ENCODE measurements around the gene GNPTG. TPM values are rescaled to one million over a fixed set of nuclear protein-coding genes. Genes with fewer than 3 reads are reported as not detected.

Gene GNPTG
- total and polyA plus RNA-seq, 9 of the 15 experiments (the other 6 are each of a cell fraction or from before 2014, with no cell fraction given): 0.69 to 33.3 (median 13.6) TPM

DNA sequence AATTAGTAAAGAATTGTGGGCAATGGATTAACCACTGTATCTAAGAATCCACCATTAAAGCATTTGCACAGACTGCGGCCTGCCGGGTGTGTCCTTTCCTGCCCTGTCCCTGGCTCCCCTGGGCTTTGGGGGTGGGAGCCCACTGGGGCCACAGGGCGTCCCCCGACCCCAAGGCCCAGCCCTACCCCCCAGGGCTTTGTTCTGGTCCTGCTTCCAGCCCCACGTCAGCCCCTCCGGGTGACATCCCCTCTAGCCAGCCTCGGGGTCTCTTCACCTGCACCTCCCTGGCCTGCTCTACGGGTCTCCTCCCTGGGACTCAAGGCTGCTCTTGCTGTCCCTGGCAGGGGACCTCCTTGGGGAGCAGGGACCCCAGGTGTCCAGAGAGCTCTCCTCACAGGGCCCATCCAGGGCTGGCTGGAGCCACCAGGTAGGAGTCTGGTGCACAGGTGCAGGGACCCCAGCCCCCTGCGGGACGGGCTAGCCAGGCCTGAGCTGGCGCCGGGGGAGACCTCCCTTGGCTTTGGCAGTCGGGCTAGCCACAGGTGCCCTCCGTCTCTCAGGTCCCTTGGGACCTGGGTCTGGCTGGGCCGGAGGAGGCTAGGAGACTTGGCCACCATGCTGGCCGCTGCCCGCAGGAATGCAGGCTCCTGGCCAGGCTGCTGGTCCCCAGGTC, 24.6 kb upstream of the GNPTG start:
- no peak overlapping the region for H2AFZ ChIP-seq (ENCODE audit: low read depth, low read length)
- in situ Hi-C loops (cut with MboI): no loop called here
- H3K79me2 ChIP-seq (ENCODE audit: control insufficient read depth, insufficient read depth, low read length): no peaks in the 10 kb centered on the region
- H3K4me1 ChIP-seq (replicated peaks in 1 of 2; ENCODE audit: control insufficient read depth in 2 of 2, insufficient read depth in 2 of 2, low read length in 2 of 2): peaks cover 9 to 52% of the 10 kb centered on the region in 2 experiments
- H4K20me1 ChIP-seq (replicated peaks; ENCODE audit: control insufficient read depth, insufficient read depth, low read length): no peaks in the 10 kb centered on the region
- no peak overlapping the region; a peak in 1 of 4 replicates for H3K9ac ChIP-seq (ENCODE audit: insufficient read depth in 1 of 2, low read depth in 2 of 2, low read length in 2 of 2)
- 73% methylated on average over 8 of the region's 17 CpGs for WGBS (ENCODE audit: insufficient coverage, low coverage, missing lambda C conversion rate)
- H3K4me3 ChIP-seq: no peak overlapping the region
- ChIA-PET CTCF (ENCODE audit: low intra/inter-chr PET ratio) (no interaction called here), POLR2A (interaction anchor here (0.6 to 1.7 kb wide), 6 partner anchors 9 to 216 kb away, joined by 3 to 8 read pairs (median 5); no protein-coding TSS in a partner anchor)
- TF ChIP-seq POLR2G (IDR thresholded peaks at IDR 0.05; ENCODE audit: low read depth, low read length) (peak; percentile 43), TAF15 (IDR thresholded peaks at IDR 0.05; ENCODE audit: low read depth, low read length) (no peak)
- FAIRE-seq (no peak), DNase-seq (ENCODE audit: extremely low read depth in 1 of 4, low spot score in 3 of 4) (no peak), ATAC-seq (no peak)
- 0 out of 2 replicates have a peak, but pooled peaks cover 4% of the 10 kb centered on the region for H3K9me3 ChIP-seq (replicated peaks; ENCODE audit: control insufficient read depth, insufficient read depth, low read depth, low read length)
- BruUV-seq (replicated peaks): no TSS peak
- no peaks in the 10 kb centered on the region for H3K9me1 ChIP-seq (ENCODE audit: control insufficient read depth, insufficient read depth, low read length)
- peaks cover 27% of the 10 kb centered on the region; the same call in 1 of the 3 replicates for H3K36me3 ChIP-seq (ENCODE audit: control insufficient read depth, insufficient read depth, low read length)
- no peak overlapping the region for H3K27ac ChIP-seq (ENCODE audit: extremely low read depth, low read depth, low read length)
- H3K4me2 ChIP-seq (ENCODE audit: insufficient read depth, low read length): no peak overlapping the region
- intact Hi-C loops (cut with micrococcal nuclease): no loop called here
- no peaks in the 10 kb centered on the region for H3K27me3 ChIP-seq (ENCODE audit: control insufficient read depth in 2 of 2, insufficient read depth in 2 of 2, low read length in 2 of 2)

DNA sequence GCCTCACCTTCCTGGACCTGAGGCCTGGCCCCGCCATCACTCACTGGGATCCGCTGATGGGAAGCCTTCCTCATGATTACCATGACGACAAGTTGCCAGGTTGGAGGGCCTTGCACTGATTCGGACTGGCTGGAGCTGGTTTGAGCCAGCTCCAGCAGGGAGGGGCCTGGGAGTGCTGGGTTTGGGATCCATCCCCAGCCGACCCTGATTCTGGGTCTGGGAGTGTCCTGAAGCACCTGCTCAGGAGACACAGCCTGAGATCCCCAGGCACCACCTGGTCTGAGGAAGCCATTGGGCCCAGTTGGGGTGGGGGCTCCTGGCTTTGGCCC, 24.1 kb upstream of the GNPTG start:
- Histone ChIP-seq H3K9ac (ENCODE audit: insufficient read depth in 1 of 2, low read depth in 2 of 2, low read length in 2 of 2) (peak overlapping the region in 1 of 2 experiments; percentile 22; a peak in 1 of 4 replicates), H3K4me3 (no peak overlapping the region), H3K36me3 (ENCODE audit: control insufficient read depth, insufficient read depth, low read length) (peaks cover 23% of the 10 kb centered on the region; the same call in 1 of the 3 replicates), H3K27ac (ENCODE audit: extremely low read depth, low read depth, low read length) (no peak overlapping the region), H3K9me1 (ENCODE audit: control insufficient read depth, insufficient read depth, low read length) (no peaks in the 10 kb centered on the region), H4K20me1 (replicated peaks; ENCODE audit: control insufficient read depth, insufficient read depth, low read length) (no peaks in the 10 kb centered on the region), H3K27me3 (ENCODE audit: control insufficient read depth in 2 of 2, insufficient read depth in 2 of 2, low read length in 2 of 2) (no peaks in the 10 kb centered on the region), H2AFZ (ENCODE audit: low read depth, low read length) (no peak overlapping the region), H3K79me2 (ENCODE audit: control insufficient read depth, insufficient read depth, low read length) (no peaks in the 10 kb centered on the region), H3K4me1 (replicated peaks in 1 of 2; ENCODE audit: control insufficient read depth in 2 of 2, insufficient read depth in 2 of 2, low read length in 2 of 2) (peaks cover 14 to 57% of the 10 kb centered on the region in 2 experiments), H3K4me2 (ENCODE audit: insufficient read depth, low read length) (no peak overlapping the region), H3K9me3 (replicated peaks; ENCODE audit: control insufficient read depth, insufficient read depth, low read depth, low read length) (0 out of 2 replicates have a peak, but pooled peaks cover 4% of the 10 kb centered on the region)
- CTCF ChIA-PET (ENCODE audit: low intra/inter-chr PET ratio): no interaction called here
- BruUV-seq (replicated peaks): no TSS peak
- 66% methylated on average over 5 of the region's 5 CpGs for WGBS (ENCODE audit: insufficient coverage, low coverage, missing lambda C conversion rate)
- POLR2A ChIA-PET: interaction anchor here (1.1 kb wide), 1 partner anchor 16 kb away, joined by 3 read pairs; no protein-coding TSS in a partner anchor
- FAIRE-seq (no peak), DNase-seq (ENCODE audit: extremely low read depth in 1 of 4, low spot score in 3 of 4) (no peak), ATAC-seq (no peak)
- intact Hi-C loops (cut with micrococcal nuclease) (no loop called here), in situ Hi-C loops (cut with MboI) (no loop called here)
- TF ChIP-seq MYC (IDR thresholded peaks at IDR 0.05; ENCODE audit: low read depth, low read length) (no peak), MYC (CRISPR knock-in tag; IDR thresholded peaks at IDR 0.05; ENCODE audit: borderline replicate concordance, low read depth) (no peak), RBM17 (IDR thresholded peaks at IDR 0.05; ENCODE audit: borderline replicate concordance, low read depth, low read length) (no peak)
- TF ChIP-seq, protein P1, sequence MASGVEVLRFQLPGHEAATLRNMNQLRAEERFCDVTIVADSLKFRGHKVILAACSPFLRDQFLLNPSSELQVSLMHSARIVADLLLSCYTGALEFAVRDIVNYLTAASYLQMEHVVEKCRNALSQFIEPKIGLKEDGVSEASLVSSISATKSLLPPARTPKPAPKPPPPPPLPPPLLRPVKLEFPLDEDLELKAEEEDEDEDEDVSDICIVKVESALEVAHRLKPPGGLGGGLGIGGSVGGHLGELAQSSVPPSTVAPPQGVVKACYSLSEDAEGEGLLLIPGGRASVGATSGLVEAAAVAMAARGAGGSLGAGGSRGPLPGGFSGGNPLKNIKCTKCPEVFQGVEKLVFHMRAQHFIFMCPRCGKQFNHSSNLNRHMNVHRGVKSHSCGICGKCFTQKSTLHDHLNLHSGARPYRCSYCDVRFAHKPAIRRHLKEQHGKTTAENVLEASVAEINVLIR (CRISPR knock-in tag; IDR thresholded peaks at IDR 0.05): no peak
